ENCODE data around the gene SRL.
"Not testable (repeated sequence)": the region's sequence is repeated elsewhere in the genome, so short reads cannot be mapped to it uniquely, and the experiment has no call there.

The SRL gene

DNA sequence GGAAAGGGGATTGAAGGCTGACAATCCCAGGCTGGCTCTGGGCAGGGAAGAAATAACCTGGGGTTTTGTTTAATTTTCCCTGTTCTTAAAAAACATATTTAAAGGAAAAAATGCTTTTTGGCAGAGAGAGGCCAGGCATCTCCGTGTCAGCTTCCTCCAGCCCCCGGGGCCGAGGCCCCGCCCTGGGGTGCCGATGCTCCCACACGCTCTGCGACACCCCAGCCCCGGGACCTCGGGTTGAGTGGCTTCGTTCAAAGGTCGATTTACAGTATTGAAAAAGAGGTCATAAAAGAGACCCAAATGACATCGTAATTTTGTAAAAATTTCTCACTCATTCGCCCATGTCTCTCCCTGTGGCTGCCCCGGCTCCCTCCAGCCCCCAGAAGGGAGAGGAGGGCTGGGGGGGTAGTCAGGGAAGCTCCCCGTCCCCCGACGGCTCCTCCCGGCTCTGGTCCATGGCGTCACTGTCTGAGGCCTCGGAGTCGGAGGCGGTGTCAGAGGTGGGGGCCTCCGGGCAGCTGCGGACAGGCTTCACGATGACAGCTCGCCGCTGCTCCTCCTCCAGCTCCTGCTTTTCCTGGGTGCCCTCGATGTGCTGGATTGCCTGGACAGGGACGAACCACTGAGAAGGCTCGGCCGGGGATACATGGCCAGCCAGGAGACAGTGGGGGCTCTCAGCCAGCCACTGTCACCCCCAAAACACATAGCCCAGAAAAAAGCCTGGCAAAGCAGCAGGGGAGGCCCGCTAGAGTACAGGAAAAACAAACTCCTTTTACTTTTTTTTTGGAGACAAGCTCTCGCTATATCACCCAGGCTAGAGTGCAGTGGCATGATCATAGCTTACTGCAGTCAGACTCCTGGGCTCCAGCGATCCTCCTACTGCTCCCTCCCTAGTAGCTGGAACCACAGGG is 16.0 kb upstream of the SRL start:
- no peak for DNase-seq

DNA sequence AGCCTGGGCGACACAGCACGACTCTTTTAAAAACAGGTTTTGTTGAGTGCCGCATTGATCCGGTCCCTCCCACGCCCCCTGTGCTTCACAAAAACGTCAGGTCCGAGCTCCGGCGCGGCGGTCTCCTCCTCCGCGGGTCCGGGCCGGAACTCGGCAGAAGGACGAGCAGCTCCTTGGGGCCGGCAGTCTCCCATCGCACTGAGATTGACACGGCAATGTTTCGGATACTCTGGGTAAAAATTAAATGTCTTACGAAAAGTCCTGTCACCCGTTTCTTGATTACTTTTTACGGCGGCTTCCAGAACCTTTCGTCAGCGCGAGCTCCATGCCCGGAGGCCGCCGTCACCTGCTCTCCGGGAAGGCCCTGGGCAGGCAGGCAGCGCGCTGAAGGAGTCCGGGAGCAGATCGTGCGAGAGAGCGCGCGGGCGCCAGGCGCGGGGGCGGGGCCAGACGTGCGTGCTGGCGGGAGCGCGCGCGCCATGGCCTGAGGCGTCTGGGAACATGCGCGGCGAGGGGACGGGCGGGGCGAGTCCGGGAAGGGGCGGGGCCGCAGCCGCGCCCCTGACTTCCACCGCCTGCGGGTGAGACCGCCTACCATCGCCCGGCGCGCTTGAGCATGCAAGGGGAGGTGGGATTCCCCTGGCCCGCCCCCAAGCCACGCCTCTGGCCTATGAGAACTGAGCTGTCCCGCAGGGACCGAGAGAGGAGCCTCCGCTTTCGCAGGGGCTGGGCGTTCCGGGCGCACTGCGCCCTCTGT is 11.7 kb upstream of the SRL start:
- peak; percentile 100 for DNase-seq

DNA sequence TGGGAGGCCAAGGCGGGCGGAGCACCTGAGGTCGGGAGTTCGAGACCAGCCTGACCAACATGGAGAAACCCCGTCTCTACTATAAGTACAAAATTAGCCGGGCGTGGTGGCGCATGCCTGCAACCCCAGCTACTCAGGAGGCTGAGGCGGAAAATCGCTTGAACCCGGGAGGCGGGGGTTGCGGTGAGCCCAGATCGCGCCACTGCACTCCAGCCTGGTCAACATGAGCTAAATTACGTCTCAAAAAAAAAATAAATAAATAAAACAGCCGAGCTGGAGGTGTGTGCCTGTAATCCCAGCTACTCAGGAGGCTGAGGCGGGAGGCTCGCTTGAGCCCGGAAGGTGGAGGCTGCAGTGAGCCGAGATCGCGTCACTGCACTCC is 11.1 kb upstream of the SRL start:
- not testable (repeated sequence) for DNase-seq

DNA sequence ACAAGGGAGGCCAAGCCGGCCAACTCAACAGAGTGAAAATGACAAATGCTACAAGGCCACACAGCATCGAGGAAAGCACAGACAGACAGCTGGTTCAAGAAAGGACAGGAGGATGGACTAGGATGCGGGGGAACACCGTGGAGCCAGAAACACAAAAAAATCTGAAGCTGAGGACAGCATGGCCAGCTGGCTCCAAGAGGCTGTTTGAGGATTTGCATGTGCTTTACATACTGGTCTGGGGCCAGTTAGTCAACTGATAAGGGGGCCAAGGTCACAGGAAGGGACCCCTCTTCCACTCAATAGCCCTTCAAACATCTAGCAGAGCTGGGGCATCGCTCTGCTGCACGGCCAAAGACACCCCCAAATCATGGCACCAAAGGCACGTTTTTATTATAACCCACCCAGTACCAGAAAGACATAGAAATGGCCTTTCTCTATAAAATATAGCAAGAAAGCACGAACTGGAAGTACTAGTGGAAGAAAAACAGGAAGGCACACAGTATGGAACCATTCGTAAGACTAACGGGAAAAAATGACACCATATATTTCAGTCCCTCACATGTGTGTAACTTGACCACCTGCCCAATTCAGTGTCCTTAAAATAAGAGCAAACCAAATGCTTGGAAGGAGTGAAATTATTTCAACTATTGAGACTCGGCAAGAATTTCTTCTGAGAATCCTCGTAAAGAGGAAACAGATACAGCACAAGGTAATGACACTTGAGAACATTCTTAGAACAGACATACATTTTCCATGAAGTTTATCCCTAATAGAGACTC is 7.8 kb upstream of the SRL start:
- DNase-seq = no peak

DNA sequence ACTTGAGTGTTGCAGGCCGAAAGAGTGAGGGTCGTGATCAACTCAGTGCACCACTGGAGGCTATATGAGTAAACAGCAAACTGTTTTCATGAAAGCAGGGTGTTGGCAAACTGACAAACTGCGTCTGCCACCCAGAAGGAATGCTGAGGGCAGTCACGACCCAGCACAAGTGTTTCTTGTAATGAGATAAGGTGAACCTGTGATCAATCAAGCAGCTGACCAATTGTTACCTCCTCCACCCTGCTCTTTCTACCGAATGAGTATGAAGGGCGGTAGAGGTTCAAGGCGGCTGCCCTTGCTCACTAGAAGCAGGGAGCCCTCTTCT is 5.5 kb upstream of the SRL start:
- no peak for DNase-seq

DNA sequence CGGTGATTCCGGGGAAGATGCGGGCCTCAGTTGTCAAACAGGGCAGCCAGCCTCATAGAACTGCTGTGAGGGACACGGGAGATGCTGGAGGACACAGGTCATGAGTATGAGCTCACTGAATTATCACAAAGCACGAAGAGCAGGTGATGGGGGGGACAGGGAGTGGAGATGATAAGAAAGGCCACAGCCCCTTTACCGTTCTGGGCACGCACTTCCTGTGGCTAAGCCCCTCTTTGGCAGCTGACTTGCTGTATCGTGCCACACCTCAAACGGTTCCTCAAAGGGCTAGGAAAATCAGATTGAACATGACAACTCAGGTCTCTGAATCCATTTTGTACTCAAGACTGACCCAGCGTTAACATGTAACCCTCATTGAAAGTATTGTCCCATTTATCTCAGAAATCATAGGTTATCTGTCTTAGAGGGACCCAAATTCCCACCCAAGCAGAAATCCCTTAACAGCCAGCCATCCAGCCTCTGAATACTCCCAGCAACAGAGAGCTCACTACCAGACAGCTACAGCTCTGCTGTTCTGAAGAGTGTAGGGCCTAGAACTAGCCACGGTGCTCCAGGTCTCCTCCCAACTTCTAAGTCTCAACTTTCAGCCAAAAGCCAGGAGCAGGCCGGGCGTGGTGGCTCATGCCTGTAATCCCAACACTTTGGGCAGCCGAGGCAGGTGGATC is 5.0 kb upstream of the SRL start:
- no peak for DNase-seq

DNA sequence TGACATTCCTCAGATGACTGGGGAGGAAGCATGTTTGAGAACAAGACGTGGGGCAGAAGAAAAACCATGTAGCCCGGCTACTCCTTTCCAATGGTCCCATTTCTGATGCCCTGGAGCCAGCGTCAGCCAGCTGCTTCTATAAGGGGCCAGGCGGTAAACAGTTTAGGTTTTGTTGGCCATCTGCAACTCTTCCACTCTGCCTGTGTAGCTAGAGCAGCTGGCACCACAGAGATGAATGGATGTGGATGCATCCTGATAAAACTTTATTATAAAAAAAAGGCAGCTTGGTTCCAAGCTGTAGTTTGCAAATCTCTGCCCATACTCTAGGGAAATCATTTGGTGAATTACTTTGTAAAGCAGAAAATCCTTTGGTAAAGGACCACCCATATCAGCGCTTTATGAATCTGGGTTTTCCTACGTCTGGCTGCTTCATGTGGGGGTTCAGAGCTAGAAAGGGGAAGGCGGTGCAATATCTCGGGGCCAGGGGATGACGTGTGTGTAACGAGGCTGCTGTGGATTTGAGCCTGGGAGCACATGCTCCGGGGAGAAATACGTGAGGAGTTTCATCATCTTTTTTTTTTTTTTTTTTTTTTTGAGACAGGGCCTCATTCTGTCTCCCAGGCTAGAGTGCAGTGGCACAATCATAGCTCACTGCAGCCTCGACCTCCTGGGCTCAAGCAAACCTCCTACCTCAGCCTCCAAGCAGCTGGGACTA is 3.4 kb upstream of the SRL start:
- peak; percentile 32 for DNase-seq

DNA sequence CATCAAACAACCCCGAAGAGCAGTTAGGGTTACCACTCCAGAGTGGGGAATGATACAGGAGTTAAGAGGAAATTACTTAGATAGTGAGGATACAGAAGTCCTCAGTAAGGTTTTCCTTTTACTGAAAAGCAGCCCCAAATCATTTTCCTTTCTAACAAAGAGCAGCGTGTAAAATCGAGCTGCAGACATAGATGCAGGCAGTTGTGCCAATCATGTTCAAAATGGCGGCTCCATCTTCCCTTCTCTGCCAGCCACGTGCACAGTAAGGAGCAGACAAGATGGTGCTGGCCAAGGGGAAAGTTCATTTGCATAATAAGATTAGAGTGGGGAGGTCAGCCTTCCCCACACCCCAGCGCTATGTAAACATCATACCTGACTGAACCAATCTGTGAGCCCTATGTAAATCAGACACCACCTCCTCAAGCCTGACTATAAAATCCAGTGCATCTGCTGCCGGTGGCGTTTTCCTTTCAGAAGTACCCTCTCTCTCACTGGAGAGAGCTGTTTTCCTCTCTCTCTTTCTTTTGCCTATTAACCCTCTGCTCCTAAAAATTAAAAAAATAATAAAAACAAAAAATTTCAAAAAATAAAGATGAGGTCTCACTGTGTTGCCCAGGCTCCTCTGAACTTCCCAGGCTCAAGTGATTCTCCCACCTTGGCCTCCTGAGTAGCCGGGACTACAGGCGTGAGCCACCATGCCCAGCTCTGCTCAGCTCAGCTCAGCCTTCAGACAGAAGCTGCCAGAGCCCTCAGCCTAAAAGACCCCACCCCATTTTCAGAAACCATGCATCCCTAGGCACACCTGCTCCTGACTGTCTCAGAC is 2.6 kb upstream of the SRL start:
- DNase-seq = no peak

DNA sequence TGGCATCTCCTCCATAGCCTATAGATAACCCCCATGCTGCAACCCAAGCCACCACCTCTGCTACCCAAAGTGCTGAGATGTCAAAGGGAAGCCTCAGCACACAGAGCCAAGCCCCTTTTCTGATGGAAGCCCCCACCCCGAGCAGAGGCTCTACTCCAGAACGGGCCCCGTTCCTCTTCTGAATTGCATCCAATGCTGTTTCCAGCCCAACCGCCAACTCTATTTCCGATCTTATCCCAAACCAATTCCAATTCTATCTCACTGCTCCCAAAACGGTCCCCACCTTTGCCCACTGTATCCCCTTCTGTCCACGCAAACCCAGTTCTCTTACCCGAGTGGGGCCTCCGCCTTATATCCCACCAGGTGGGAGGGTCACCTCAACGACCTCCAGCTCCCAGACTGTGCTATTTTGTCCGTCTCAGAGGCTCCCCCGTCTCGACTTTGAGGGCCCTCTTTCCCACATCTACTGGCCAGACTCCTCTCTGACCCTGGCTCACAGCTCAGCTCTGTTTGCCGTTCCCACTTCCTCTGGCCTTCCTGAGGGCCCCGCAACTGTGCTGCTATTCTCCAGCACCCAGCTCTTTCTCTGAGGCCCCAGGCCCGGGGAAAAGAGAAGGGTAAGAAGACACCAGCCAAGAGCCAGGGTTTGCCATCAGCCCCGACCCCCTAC is 487 bp downstream of the SRL start:
- no peak for DNase-seq

DNA sequence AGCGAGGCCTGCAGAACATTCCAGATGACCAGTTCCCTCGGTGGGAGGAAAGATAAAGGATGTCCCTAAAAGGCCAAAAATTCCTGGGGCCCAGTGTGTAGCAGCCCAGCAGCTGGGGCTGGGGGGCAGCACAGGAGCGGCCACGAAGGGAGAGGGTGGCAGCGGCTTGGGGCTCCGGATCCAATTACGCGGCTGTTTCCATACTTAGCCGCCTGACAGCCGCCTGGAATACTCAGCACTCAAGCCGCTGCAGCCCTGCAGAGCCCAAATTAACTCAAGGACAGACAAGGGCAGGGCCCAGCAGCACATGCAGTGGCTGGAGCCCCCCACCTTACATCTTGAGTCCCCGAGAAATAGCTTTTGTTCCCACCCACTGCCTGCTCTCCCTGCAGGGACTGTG is 1.3 kb downstream of the SRL start:
- no peak for DNase-seq

DNA sequence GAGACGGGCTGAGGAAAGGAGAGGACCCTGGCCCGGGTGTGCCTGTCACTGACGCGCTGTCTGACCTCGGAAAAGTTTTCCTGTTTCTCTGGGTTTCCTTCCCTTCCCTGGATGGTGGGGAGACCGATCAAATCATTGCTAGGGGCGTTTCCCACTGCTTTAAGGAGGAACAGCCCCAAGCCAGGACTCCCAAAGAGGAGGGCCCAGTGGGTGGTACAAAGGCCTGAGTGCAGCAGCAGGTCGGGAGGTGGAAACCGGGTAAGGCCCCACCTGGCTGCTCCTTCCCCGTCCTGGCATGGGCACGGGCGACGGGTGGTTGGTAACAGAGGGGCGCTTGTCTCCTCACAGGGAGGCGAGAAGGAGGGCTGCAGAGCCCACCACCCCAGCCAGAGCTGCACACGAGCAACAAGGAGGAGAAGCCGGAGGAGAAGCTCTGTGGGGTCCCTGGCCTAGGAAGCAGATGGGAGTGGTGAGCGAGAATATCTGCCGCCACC is 2.2 kb downstream of the SRL start:
- DNase-seq = no peak

DNA sequence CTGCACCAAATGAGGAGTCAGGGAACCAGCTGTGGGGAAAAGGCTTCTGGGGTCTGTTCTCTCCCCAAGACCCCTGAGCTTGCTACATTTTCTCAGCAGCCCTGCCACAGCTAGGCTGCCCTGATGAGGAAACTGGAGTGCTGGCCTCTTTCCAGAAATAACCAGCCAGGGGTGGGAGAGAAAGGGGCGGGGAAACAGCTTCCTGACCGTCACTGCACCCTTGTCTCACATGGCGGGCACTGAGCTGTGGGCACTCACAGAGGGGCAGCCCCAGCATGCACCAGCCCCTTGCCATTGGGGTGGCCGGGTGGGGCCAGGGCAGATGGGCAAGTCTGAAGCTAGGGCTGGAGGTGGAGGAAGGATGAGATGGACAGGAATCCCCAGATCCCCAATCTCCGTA is 2.9 kb downstream of the SRL start:
- peak; percentile 17 for DNase-seq

DNA sequence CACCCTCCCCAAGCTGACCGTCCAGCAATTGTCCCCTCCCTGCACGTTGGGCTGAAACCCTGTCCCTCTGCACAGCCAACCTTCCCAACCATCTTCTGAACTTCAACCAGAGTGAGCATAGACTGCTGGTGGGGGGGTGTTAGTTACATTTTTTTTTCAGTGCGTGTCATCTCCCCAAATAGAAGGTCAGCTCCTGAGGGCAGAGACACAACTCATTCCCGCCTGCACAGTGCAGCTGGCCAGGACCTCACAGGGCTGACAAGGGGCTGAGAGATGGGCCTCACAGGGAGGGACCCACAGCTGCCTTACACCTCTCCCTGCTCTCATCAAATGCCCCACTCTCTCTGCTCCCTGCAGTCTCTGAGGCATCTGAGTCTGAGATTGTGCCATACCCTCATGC is 8.4 kb downstream of the SRL start:
- no peak for DNase-seq

DNA sequence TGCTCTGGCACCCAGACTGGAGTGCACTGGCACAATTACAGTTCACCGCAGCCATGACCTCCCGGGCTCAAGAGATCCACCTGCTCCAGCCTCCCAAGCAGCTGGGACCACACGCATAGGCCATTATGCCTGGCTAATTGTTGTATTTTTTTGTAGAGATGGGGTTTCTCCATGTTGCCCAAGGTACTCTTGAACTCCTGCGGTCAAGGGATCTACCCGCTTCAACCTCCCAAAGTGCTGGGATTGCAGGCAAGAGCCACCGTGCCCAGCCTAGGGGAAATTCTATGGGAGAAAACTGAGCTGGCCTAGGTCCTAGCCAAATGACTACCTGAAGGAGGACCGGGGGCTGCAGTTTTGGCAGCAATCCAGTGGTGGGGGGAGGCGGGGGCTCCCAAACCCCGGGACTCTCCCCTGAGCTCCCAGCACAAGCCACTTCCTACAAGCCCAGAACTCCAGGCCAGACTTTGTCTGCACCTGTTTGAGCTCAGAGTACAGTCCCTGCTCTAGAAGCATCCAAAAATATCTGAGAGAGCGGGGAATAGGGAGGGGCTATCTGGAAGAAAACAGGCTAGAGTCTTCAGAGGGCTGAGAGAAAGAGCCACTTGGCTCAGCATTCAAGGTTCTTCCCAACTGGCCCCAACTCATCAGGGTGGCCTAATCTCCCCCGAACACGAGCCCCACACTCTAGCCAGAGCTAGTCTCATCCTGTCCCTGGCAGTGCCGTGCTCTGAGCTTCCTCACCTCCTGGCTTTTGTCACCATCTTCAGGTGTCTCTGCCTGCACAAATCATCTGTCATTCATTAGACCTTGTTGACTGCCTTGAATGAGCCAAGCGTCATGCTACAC is 9.1 kb downstream of the SRL start:
- no peak for DNase-seq

DNA sequence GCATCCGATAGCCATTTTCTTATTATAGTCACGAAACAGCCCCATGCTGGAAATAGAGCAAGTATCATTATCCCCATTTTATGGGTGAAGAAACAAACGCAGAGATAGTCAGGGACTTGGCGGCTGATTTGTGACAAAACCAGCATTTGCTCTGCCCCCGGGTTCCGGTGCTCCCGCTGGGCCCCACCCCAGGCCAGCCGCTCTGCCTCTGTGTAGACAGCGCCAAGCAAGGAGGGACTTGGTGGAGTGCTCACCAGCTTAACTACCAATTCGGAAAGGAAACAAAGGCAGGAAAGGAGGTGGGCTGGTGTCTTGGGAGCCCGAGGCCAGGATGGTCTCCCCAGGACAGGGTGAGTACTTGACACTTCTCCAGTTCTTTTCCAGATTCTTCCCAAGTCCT is 10.0 kb downstream of the SRL start:
- no peak for DNase-seq

DNA sequence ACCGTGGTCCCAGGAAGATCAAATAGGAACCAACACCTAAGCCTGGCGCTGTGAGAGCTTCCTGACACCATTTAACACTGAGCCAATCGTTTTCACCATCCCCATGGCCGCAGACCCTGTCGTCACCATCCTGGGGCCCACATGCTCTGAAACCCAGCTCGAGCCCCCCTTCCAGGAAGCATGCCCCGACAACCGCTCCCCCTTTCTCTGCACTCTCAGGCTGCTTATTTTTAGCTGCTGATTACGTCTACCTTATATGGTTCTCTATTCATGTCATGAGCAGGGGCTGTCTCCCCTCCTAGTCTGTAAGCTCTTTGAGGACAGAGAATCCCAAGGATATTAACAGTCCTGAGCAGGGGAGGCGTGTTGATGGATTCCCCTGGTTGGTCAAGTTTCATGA is 10.5 kb downstream of the SRL start:
- no peak for DNase-seq

DNA sequence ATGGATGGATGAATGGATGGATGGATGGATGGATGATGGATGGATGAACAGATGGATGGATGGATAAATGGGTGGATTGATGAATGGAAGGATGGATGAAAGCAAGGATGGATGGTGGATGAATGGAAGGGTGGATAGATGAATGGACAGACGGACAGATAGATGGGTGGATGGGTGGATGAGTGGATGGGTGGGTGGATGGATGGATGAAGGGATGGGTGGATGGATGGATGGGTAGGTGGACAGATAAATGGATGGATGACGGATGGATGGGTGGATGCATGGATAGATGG is 14.9 kb downstream of the SRL start:
- DNase-seq = no peak

DNA sequence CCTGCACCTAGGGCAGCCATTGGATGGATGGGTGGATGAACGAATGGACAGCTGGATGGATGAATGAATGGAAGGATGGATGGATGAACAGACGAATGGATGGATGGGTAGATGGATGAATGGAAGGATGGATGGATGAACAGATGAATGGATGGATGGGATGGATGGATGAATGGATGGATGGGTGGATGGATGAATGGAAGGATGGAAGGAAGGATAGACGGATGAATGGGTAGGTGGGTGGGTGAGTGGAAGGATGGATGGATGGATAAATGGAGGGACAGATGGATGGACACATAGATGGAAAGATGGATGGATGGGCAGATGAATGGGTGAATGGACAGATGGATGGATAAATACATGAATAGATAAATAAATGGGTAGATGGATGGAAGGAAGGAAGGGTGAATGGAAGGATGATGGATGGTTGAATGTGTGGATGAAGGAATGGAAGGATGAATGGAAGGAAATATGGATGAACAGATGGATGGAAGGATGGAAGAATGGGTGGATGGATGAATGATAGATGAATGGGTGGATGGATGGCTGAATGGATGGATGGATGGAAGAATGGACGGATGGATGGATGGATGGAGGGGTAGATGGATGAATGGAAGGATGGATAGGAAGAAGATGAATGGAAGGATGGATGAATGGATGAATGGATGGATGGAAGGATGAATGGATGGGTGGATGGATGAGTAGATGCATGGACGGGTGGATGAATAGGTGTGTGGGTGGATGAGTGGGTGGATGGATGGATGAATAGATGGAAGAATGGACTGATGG is 15.4 kb downstream of the SRL start:
- no peak for DNase-seq

DNA sequence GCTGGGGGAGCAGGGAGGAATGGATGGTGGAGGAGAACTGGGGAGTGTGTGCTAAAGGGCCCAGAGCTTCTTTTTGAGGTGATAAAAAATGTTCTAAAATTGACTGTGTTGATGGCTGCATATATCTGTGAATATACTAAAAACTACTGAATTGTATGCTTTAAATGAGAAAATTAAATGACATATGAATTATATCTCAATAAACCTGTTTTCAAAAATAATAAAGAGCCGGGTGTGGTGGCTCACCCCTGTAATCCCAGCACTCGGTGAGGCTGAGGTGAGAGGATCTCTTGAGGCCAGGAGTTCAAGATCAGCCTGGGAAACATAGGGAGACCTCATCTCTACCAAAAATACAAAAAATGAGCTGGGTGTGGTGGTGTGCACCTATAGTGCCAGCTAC is 16.8 kb downstream of the SRL start:
- DNase-seq = no peak
